IMR-90 (cell line): Measurements from ENCODE around the gene ETFRF1. TPM values are rescaled to one million over a fixed set of nuclear protein-coding genes. Genes with fewer than 3 reads are reported as not detected.

Experiments used
- ATAC-seq: fragments of 200-7000 bp; cut with Tn5 transposase; 2 replicates; pipeline ENCODE4 v1.9.1; 2020; ENCODE audit warnings: low read depth, mild to moderate bottlenecking, moderate library complexity
- BruUV-seq: library from RNA; stranded (reverse); fragments of 400-500 nt; replicated peaks from 2 replicates; lab custom pipeline; 2021; lab: Mats Ljungman, UMichigan
- CTCF ChIA-PET: fragments of 300-600 bp; formaldehyde crosslinking; extraction: SDS; loops from one replicate; lab custom pipeline; 2021; ENCODE audit warnings: antibody characterized with exemption; lab: Yijun Ruan, JAX
- POLR2A ChIA-PET: fragments of 300-600 bp; sonication (Branson Sonifier 250); formaldehyde crosslinking; loops from one replicate; lab custom pipeline; 2022; ENCODE audit warnings: antibody characterized with exemption; ENCODE audit not compliant: unreplicated experiment; lab: Charles Lee
- DNase-seq: peaks from one replicate; pipeline ENCODE4 v3.0.0; 2013
- H2AFZ ChIP-seq: replicated peaks from 2 replicates; pipeline ENCODE3; 2013; ENCODE audit warnings: low read length, mild to moderate bottlenecking; ENCODE audit not compliant: poor library complexity
- H2AK5ac ChIP-seq: 2 replicates; pipeline ENCODE4 v1.6.1; 2013; ENCODE audit warnings: low read depth, low read length, inconsistent platforms
- H2AK9ac ChIP-seq: replicated peaks from 2 replicates; pipeline ENCODE3; 2013; ENCODE audit warnings: mild to moderate bottlenecking, low read depth, low read length, moderate library complexity; ENCODE audit not compliant: poor library complexity
- H2BK120ac ChIP-seq: 2 replicates; pipeline ENCODE4 v1.6.1; 2013; ENCODE audit warnings: low read depth, low read length, inconsistent platforms
- H2BK15ac ChIP-seq: 3 replicates; pipeline ENCODE4 v1.6.1; 2013; ENCODE audit warnings: low read depth, low read length, inconsistent platforms
- H2BK20ac ChIP-seq: 2 replicates; pipeline ENCODE4 v1.6.1; 2013; ENCODE audit warnings: low read depth, mild to moderate bottlenecking, inconsistent platforms, low read length, moderate library complexity
- H2BK5ac ChIP-seq: 2 replicates; pipeline ENCODE4 v1.6.1; 2013; ENCODE audit warnings: mild to moderate bottlenecking, low read depth, low read length, inconsistent platforms; ENCODE audit not compliant: poor library complexity, severe bottlenecking
- H3K14ac ChIP-seq: replicated peaks from 2 replicates; pipeline ENCODE4 v1.6.1; 2013; ENCODE audit warnings: low read depth, low read length, inconsistent platforms
- H3K18ac ChIP-seq: 2 replicates; pipeline ENCODE4 v1.6.1; 2013; ENCODE audit warnings: low read depth, low read length, control low read depth
- H3K23ac ChIP-seq: 2 replicates; pipeline ENCODE4 v1.6.1; 2013; ENCODE audit warnings: low read depth, low read length, inconsistent platforms
- H3K27ac ChIP-seq: 2 replicates; pipeline ENCODE4 v1.5.1; 2013; ENCODE audit warnings: mild to moderate bottlenecking, control low read depth, low read length; ENCODE audit not compliant: insufficient read depth
- H3K27me3 ChIP-seq: 2 replicates; pipeline ENCODE4 v1.6.1; 2013; ENCODE audit warnings: low read length; ENCODE audit not compliant: control insufficient read depth, insufficient read depth
- H3K36me3 ChIP-seq: 2 replicates; pipeline ENCODE4 v1.6.1; 2013; ENCODE audit warnings: low read length, mixed read lengths; ENCODE audit not compliant: control insufficient read depth, insufficient read depth
- H3K4ac ChIP-seq: 2 replicates; pipeline ENCODE4 v1.6.1; 2013; ENCODE audit warnings: low read depth, low read length, inconsistent platforms
- H3K4me1 ChIP-seq: 2 replicates; pipeline ENCODE4 v1.6.1; 2013; ENCODE audit warnings: low read length, mixed read lengths; ENCODE audit not compliant: control insufficient read depth, insufficient read depth
- H3K4me2 ChIP-seq: 2 replicates; pipeline ENCODE4 v1.6.1; 2013; ENCODE audit warnings: low read depth, mild to moderate bottlenecking, control low read depth, low read length, moderate library complexity
- H3K4me3 ChIP-seq: 2 replicates; pipeline ENCODE4 v1.5.1; 2013; ENCODE audit warnings: low read depth, mild to moderate bottlenecking, control low read depth, low read length, moderate library complexity; ENCODE audit not compliant: insufficient read depth
- H3K56ac ChIP-seq: 2 replicates; pipeline ENCODE4 v1.6.1; 2013; ENCODE audit warnings: low read length, inconsistent platforms; ENCODE audit not compliant: insufficient read depth; ENCODE audit errors: extremely low read depth
- H3K79me1 ChIP-seq, 2 experiments: 2 replicates each; pipeline ENCODE4 v1.6.1; 2013; ENCODE audit warnings: low read length in 2 of 2, inconsistent platforms in 1 of 2, low read depth in 1 of 2
- H3K9ac ChIP-seq: 2 replicates; pipeline ENCODE4 v1.6.1; 2013; ENCODE audit warnings: low read depth, low read length, control low read depth
- H3K9me1 ChIP-seq: 2 replicates; pipeline ENCODE4 v1.6.1; 2013; ENCODE audit warnings: low read length, inconsistent platforms; ENCODE audit not compliant: insufficient read depth
- H3K9me3 ChIP-seq: 2 replicates; pipeline ENCODE4 v1.6.1; 2013; ENCODE audit warnings: low read length; ENCODE audit not compliant: control insufficient read depth, insufficient read depth
- H4K20me1 ChIP-seq: 2 replicates; pipeline ENCODE4 v1.6.1; 2013; ENCODE audit warnings: low read length, inconsistent platforms; ENCODE audit not compliant: insufficient read depth
- H4K5ac ChIP-seq: 2 replicates; pipeline ENCODE4 v1.6.1; 2013; ENCODE audit warnings: mild to moderate bottlenecking, low read depth, low read length, control low read depth
- H4K8ac ChIP-seq, 2 experiments: 2 replicates each; pipeline ENCODE4 v1.6.1; 2013; ENCODE audit warnings: low read depth in 2 of 2, low read length in 2 of 2, control low read depth in 1 of 2, inconsistent platforms in 1 of 2
- H4K91ac ChIP-seq: 2 replicates; pipeline ENCODE4 v1.6.1; 2013; ENCODE audit warnings: low read depth, low read length, inconsistent platforms; ENCODE audit not compliant: insufficient read depth
- BHLHE40 ChIP-seq: fragments of 150-350 bp; IDR thresholded peaks from 2 replicates; pipeline ENCODE4 v1.6.1; 2016; ENCODE audit warnings: mild to moderate bottlenecking, low read depth, low read length
- CHD1 ChIP-seq: IDR thresholded peaks from 2 replicates; pipeline ENCODE4 v1.6.1; 2012; ENCODE audit warnings: low read depth, low read length, improper control_type of control experiment
- CTCF ChIP-seq: conservative IDR thresholded peaks from 2 replicates; pipeline ENCODE4 v1.5.1; 2012; ENCODE audit warnings: mild to moderate bottlenecking, low read depth, low read length, improper control_type of control experiment
- ELK1 ChIP-seq: fragments of 150-350 bp; IDR thresholded peaks from 2 replicates; pipeline ENCODE4 v1.6.1; 2016; ENCODE audit warnings: low read depth, mild to moderate bottlenecking, low read length, moderate library complexity, borderline replicate concordance
- FOS ChIP-seq: fragments of 150-350 bp; IDR thresholded peaks from 2 replicates; pipeline ENCODE4 v1.6.1; 2016; ENCODE audit warnings: low read depth, low read length
- MAZ ChIP-seq: IDR thresholded peaks from 2 replicates; pipeline ENCODE4 v1.6.1; 2012; ENCODE audit warnings: low read depth, mild to moderate bottlenecking, low read length, improper control_type of control experiment, moderate library complexity, borderline replicate concordance
- MXI1 ChIP-seq: IDR thresholded peaks from 2 replicates; pipeline ENCODE4 v1.6.1; 2012; ENCODE audit warnings: low read depth, mild to moderate bottlenecking, low read length, moderate library complexity, borderline replicate concordance
- NFE2L2 ChIP-seq: fragments of 150-350 bp; IDR thresholded peaks from 2 replicates; pipeline ENCODE4 v1.6.1; 2016; ENCODE audit warnings: low read depth, mild to moderate bottlenecking, low read length
- POLR2A ChIP-seq: IDR thresholded peaks from 2 replicates; pipeline ENCODE4 v1.6.1; 2012; ENCODE audit warnings: mild to moderate bottlenecking, low read depth, low read length
- RCOR1 ChIP-seq: IDR thresholded peaks from 2 replicates; pipeline ENCODE4 v1.6.1; 2012; ENCODE audit warnings: mild to moderate bottlenecking, low read length, improper control_type of control experiment; ENCODE audit not compliant: insufficient replicate concordance
- RFX5 ChIP-seq: IDR thresholded peaks from 2 replicates; pipeline ENCODE4 v1.8.0; 2012; ENCODE audit warnings: low read depth, mild to moderate bottlenecking, low read length, moderate library complexity
- USF2 ChIP-seq: fragments of 150-350 bp; IDR thresholded peaks from 2 replicates; pipeline ENCODE4 v1.6.1; 2017; ENCODE audit warnings: mild to moderate bottlenecking, antibody characterized with exemption, low read length, low read depth
- WGBS, 2 experiments: methylation state at CpG; one replicate each; pipeline versions ENCODE4 v1.1.5 to v1.1.7; 2013; ENCODE audit warnings: missing lambda C conversion rate in 2 of 2; ENCODE audit not compliant: insufficient read length in 1 of 2; ENCODE audit errors: extremely low coverage in 2 of 2; 5-methylcytosine and 5-hydroxymethylcytosine counted together
- dilution Hi-C: fragments of 300-500 bp; cut with HindIII; formaldehyde crosslinking; loops from one replicate; pipeline ENCODE4 v1.14.3; 2018; ENCODE audit warnings: low sequenced_read_pairs; ENCODE audit not compliant: unreplicated experiment
- in situ Hi-C: fragments of 300-500 bp; cut with MboI; formaldehyde crosslinking; loops from 3 replicates; pipeline ENCODE4 v1.14.3; 2019; ENCODE audit warnings: low sequenced_read_pairs, inconsistent platforms, mixed read lengths
- intact Hi-C: fragments of 100-400 bp; cut with micrococcal nuclease; formaldehyde crosslinking; loops from 2 replicates; pipeline ENCODE4 v1.10.0; 2022
- polyA plus RNA-seq, 3 experiments: library from polyadenylated mRNA; depleted of rRNA; stranded (reverse); fragments of >200 nt; gene quantifications; 2 replicates each; pipeline ENCODE4 v1.2.3, GENCODE V29; 2012; ENCODE audit warnings: low replicate concordance in 1 of 3
- total RNA-seq: library from RNA; depleted of rRNA; stranded (reverse); fragments of >200 nt; gene quantifications from 2 replicates; pipeline ENCODE4 v1.2.3, GENCODE V29; 2012

The ETFRF1 gene
- total and polyA plus RNA-seq, 2 of the 4 experiments (the other 2 are of a cell fraction), result 8.6 to 14.4 TPM

GRCh38 chr12:25253371-25254068 lies 58.5 kb downstream of the ETFRF1 start:
- no peak overlapping the region for H3K4ac ChIP-seq
- H2BK20ac ChIP-seq, result no peak overlapping the region
- H2AK9ac ChIP-seq, result no peak overlapping the region
- H2AFZ ChIP-seq, result no peak overlapping the region
- H3K9ac ChIP-seq, result no peak overlapping the region
- POLR2A ChIA-PET, result no interaction called here
- H3K14ac ChIP-seq, result no peak overlapping the region
- H4K20me1 ChIP-seq, result peaks cover 12% of the 10 kb centered on the region; the same call in 1 of the 2 replicates
- H2BK5ac ChIP-seq, result no peak overlapping the region
- 0 out of 2 replicates have a peak, but pooled peaks cover 4% of the 10 kb centered on the region for H3K4me1 ChIP-seq
- no peak for ATAC-seq
- TF ChIP-seq RCOR1 (no peak), FOS (no peak), NFE2L2 (no peak), MXI1 (no peak), MAZ (no peak), BHLHE40 (no peak), CTCF (no peak), RFX5 (no peak), POLR2A (no peak), USF2 (no peak), ELK1 (no peak), CHD1 (no peak)
- no TSS peak for BruUV-seq
- WGBS, 2 experiments, result 93% methylated on average over 2 of the region's 5 CpGs; no CpG with 5 or more reads in 1 of the 2 experiments
- no peak overlapping the region for H3K4me2 ChIP-seq
- no peak for DNase-seq
- H2BK15ac ChIP-seq, result no peak overlapping the region
- H3K9me1 ChIP-seq, result no peaks in the 10 kb centered on the region
- no peak overlapping the region for H2BK120ac ChIP-seq
- H3K27ac ChIP-seq, result no peak overlapping the region
- H4K5ac ChIP-seq, result no peak overlapping the region
- dilution Hi-C loops, result no loop called here
- CTCF ChIA-PET, result no interaction called here
- H3K27me3 ChIP-seq, result no peaks in the 10 kb centered on the region
- H3K23ac ChIP-seq, result no peak overlapping the region
- in situ Hi-C loops, result no loop called here
- no peak overlapping the region for H3K56ac ChIP-seq
- H3K18ac ChIP-seq, result no peak overlapping the region
- no peaks in the 10 kb centered on the region for H3K36me3 ChIP-seq
- H4K91ac ChIP-seq, result no peak overlapping the region
- peaks cover 0 to 13% of the 10 kb centered on the region in 2 experiments; a peak in 2 of 4 replicates for H3K79me1 ChIP-seq
- intact Hi-C loops, result no loop called here
- no peaks in the 10 kb centered on the region for H3K9me3 ChIP-seq
- no peak overlapping the region for H4K8ac ChIP-seq
- H3K4me3 ChIP-seq, result no peak overlapping the region
- no peak overlapping the region for H2AK5ac ChIP-seq
